PC-3 (cell line): ENCODE data around the gene SMYD3. TPM values are rescaled to one million over a fixed set of nuclear protein-coding genes. Genes with fewer than 3 reads are reported as not detected.

ENCODE experiments used
- ATAC-seq: fragments of 200-7000 bp; cut with Tn5 transposase; 2 replicates; pipeline ENCODE4 v1.9.1; 2020; ENCODE audit warnings: mild to moderate bottlenecking, moderate library complexity
- BruUV-seq: library from RNA; stranded (reverse); fragments of 400-500 nt; replicated peaks from 2 replicates; lab custom pipeline; 2021; lab: Mats Ljungman, UMichigan
- CTCF ChIA-PET: fragments of 300-600 bp; sonication (Branson Sonifier 250); formaldehyde crosslinking; loops from one replicate; lab custom pipeline; 2022; ENCODE audit warnings: antibody characterized with exemption; lab: Charles Lee
- POLR2A ChIA-PET: fragments of 300-600 bp; sonication (Branson Sonifier 250); formaldehyde crosslinking; loops from one replicate; lab custom pipeline; 2022; ENCODE audit warnings: antibody characterized with exemption; ENCODE audit not compliant: unreplicated experiment; lab: Charles Lee
- DNase-seq: peaks from one replicate; pipeline ENCODE4 v3.0.0-alpha.2; 2015
- H2AFZ ChIP-seq: fragments of 300-600 bp; sonication (generic); 2 replicates; pipeline ENCODE4 v1.6.0; 2016; ENCODE audit warnings: antibody characterized with exemption, low read length
- H3F3A ChIP-seq: fragments of 300-600 bp; sonication (generic); one replicate; pipeline ENCODE4 v1.6.0; 2017; ENCODE audit warnings: antibody characterized with exemption, low read length, control low read depth, mild to moderate bottlenecking; ENCODE audit not compliant: unreplicated experiment
- H3K27ac ChIP-seq: fragments of 300-600 bp; sonication (generic); 2 replicates; pipeline ENCODE4 v1.5.1; 2016; ENCODE audit warnings: mild to moderate bottlenecking, low read length
- H3K27me3 ChIP-seq: fragments of 300-600 bp; sonication (generic); 2 replicates; pipeline ENCODE4 v1.6.1; 2016; ENCODE audit warnings: low read length, mixed read lengths
- H3K36me3 ChIP-seq: fragments of 300-600 bp; sonication (generic); 2 replicates; pipeline ENCODE4 v1.6.1; 2016; ENCODE audit warnings: low read depth, mixed run types, low read length, mixed read lengths
- H3K4me1 ChIP-seq: fragments of 300-600 bp; sonication (generic); 2 replicates; pipeline ENCODE4 v1.5.1; 2016; ENCODE audit warnings: low read length; ENCODE audit not compliant: insufficient read depth
- H3K4me2 ChIP-seq: fragments of 300-600 bp; sonication (generic); 2 replicates; pipeline ENCODE4 v1.6.0; 2016; ENCODE audit warnings: low read length
- H3K4me3 ChIP-seq: fragments of 300-600 bp; sonication (generic); 2 replicates; pipeline ENCODE4 v1.5.1; 2016; ENCODE audit warnings: mild to moderate bottlenecking, low read length, mixed read lengths
- H3K79me2 ChIP-seq: fragments of 300-600 bp; sonication (generic); 2 replicates; pipeline ENCODE4 v1.6.1; 2017; ENCODE audit warnings: low read length, mixed read lengths
- H3K9ac ChIP-seq: fragments of 300-600 bp; sonication (generic); 2 replicates; pipeline ENCODE4 v1.6.0; 2016; ENCODE audit warnings: mild to moderate bottlenecking, low read length
- H3K9me2 ChIP-seq: fragments of 300-600 bp; sonication (generic); replicated peaks from 2 replicates; pipeline ENCODE4 v1.6.1; 2016; ENCODE audit warnings: mixed run types, low read length, mixed read lengths
- H3K9me3 ChIP-seq: fragments of 300-600 bp; sonication (generic); 2 replicates; pipeline ENCODE4 v1.6.1; 2016; ENCODE audit warnings: low read length, mixed read lengths
- H4K20me1 ChIP-seq: fragments of 300-600 bp; sonication (generic); 2 replicates; pipeline ENCODE4 v1.6.1; 2016; ENCODE audit warnings: low read length, mixed read lengths
- EZH2 ChIP-seq: fragments of 300-600 bp; sonication (generic); IDR thresholded peaks from one replicate; pipeline ENCODE4 v1.6.1; 2017; ENCODE audit warnings: antibody characterized with exemption, mild to moderate bottlenecking, low read length; ENCODE audit not compliant: unreplicated experiment
- EZH2phosphoT487 ChIP-seq: fragments of 300-600 bp; sonication (generic); IDR thresholded peaks from 2 replicates; pipeline ENCODE4 v1.6.1; 2018; ENCODE audit warnings: mild to moderate bottlenecking, antibody characterized with exemption, low read length, borderline replicate concordance
- intact Hi-C: fragments of 100-400 bp; cut with micrococcal nuclease; formaldehyde crosslinking; loops from 2 replicates; pipeline ENCODE4 v1.9.0; 2023
- total RNA-seq: library from RNA; depleted of rRNA; stranded (reverse); fragments of >200 nt; gene quantifications from 2 replicates; pipeline ENCODE4 v1.2.3, GENCODE V29; 2014
- TF ChIP-seq, protein P1 (sequence below): fragments of 300-600 bp; sonication (generic); conservative IDR thresholded peaks from 2 replicates; pipeline ENCODE4 v1.5.1; 2017; ENCODE audit warnings: antibody characterized with exemption, low read depth, mild to moderate bottlenecking, low read length

SMYD3 gene
- total RNA-seq, 1 experiment from 2014 or later, result 33.0 TPM

DNA sequence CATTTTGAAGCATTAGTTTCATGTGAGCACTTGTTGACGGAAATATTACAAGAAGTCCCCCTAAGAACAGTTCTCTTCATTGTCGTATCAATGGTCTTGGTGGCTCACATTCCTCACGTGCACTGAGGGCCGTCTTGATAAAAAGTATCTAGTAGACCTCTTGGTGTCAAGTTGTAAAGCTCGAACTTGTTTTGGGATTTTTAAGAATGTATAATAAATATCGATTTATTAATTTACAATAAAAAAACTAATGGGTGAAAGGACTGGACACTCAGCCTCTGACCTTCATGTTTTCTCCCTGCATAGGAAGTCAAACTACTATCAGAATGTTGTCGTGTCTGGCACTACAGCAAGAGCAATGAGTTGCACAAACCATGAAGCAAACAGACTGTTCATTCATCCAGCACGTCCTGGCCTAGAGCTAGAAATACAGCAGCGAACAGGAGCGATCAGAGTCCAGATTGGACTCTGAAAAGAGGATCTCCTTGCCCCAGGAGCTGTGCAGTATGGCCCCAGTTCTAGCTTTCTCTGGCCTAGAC, 319.2 kb downstream of the SMYD3 start:
- Histone ChIP-seq H3F3A (no peaks in the 10 kb centered on the region), H3K27me3 (no peaks in the 10 kb centered on the region), H3K4me2 (no peak overlapping the region), H3K4me1 (no peaks in the 10 kb centered on the region), H3K9ac (no peak overlapping the region), H3K9me2 (no peaks in the 10 kb centered on the region), H3K4me3 (no peak overlapping the region), H3K9me3 (no peaks in the 10 kb centered on the region), H3K36me3 (no peaks in the 10 kb centered on the region), H4K20me1 (no peaks in the 10 kb centered on the region), H2AFZ (no peak overlapping the region), H3K27ac (no peak overlapping the region), H3K79me2 (no peaks in the 10 kb centered on the region)
- ATAC-seq, result no peak
- TF ChIP-seq EZH2phosphoT487, result no peak
- no peak for TF ChIP-seq EZH2
- TF ChIP-seq, protein P1, sequence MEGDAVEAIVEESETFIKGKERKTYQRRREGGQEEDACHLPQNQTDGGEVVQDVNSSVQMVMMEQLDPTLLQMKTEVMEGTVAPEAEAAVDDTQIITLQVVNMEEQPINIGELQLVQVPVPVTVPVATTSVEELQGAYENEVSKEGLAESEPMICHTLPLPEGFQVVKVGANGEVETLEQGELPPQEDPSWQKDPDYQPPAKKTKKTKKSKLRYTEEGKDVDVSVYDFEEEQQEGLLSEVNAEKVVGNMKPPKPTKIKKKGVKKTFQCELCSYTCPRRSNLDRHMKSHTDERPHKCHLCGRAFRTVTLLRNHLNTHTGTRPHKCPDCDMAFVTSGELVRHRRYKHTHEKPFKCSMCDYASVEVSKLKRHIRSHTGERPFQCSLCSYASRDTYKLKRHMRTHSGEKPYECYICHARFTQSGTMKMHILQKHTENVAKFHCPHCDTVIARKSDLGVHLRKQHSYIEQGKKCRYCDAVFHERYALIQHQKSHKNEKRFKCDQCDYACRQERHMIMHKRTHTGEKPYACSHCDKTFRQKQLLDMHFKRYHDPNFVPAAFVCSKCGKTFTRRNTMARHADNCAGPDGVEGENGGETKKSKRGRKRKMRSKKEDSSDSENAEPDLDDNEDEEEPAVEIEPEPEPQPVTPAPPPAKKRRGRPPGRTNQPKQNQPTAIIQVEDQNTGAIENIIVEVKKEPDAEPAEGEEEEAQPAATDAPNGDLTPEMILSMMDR, result no peak
- no TSS peak for BruUV-seq
- ChIA-PET CTCF (no interaction called here), POLR2A (no interaction called here)
- intact Hi-C loops, result no loop called here
- DNase-seq, result no peak

DNA sequence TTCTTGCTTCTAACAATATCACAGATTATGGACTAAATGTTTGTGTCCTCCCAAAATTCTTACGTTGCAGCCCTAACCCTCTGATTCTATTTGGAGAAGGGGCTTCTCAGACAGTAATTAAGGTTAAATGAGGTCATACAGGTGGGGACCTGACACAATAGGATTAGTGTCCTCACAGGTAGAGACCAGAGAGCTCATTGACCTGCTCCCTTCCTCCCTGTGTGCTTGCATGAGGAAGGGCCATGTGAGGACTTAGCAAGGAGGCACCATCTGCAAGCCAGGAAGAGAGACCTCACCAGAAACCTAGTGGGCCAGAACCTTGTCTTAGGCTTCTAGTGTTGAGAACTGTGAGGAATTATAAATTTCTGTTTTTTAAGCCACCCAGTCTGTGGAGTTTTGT, 322.6 kb downstream of the SMYD3 start:
- Histone ChIP-seq H3K9ac (no peak overlapping the region), H3K79me2 (no peaks in the 10 kb centered on the region), H4K20me1 (no peaks in the 10 kb centered on the region), H3K4me1 (no peaks in the 10 kb centered on the region), H3K4me2 (no peak overlapping the region), H3K9me3 (no peaks in the 10 kb centered on the region), H2AFZ (no peak overlapping the region), H3K36me3 (no peaks in the 10 kb centered on the region), H3K27me3 (no peaks in the 10 kb centered on the region), H3K4me3 (no peak overlapping the region), H3F3A (no peaks in the 10 kb centered on the region), H3K27ac (no peak overlapping the region), H3K9me2 (no peaks in the 10 kb centered on the region)
- TF ChIP-seq, protein P1, result no peak
- no peak for TF ChIP-seq EZH2phosphoT487
- no peak for TF ChIP-seq EZH2
- intact Hi-C loops, result no loop called here
- CTCF ChIA-PET, result no interaction called here
- no peak for DNase-seq
- no TSS peak for BruUV-seq
- no peak for ATAC-seq
- POLR2A ChIA-PET, result no interaction called here

DNA sequence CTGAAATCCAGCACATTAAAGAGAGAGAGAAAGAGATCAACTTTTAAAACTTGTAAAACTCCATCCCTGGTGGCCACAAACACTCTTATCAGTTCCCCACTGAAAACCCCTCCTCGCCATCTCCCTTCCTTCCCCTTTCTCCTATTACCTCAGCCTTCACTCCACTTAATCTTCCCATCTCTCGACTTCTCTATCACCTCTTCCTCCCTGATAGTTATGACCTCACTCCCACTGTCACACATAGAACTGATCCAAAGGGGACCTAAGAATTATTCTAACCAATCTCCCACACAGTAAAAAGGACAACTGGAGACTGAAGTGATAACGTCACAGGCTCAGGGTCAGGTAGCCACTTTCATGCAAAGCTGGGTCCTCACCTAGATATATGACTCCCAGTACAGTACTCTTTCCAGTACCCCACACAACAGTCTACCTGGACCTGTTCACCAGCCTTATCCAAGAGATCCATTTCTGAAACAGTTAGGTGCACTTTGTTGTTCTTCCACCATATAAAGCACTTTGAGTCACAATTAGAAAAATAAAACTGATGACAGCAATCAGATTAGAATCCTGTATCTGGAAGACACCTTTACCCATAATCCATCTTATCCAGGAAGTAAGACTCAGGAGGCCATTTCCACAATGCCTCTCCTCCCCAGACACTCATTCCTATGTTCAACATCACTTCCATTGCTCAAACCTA, 324.8 kb downstream of the SMYD3 start:
- Histone ChIP-seq H3K36me3 (no peaks in the 10 kb centered on the region), H3K9me2 (no peaks in the 10 kb centered on the region), H2AFZ (no peak overlapping the region), H3K4me1 (no peaks in the 10 kb centered on the region), H4K20me1 (no peaks in the 10 kb centered on the region), H3K27ac (no peak overlapping the region), H3K9me3 (no peaks in the 10 kb centered on the region), H3K4me3 (no peak overlapping the region), H3K4me2 (no peak overlapping the region), H3K27me3 (no peaks in the 10 kb centered on the region), H3F3A (no peaks in the 10 kb centered on the region), H3K79me2 (no peaks in the 10 kb centered on the region), H3K9ac (no peak overlapping the region)
- TF ChIP-seq, protein P1, result no peak
- no peak for TF ChIP-seq EZH2
- CTCF ChIA-PET, result no interaction called here
- BruUV-seq, result no TSS peak
- DNase-seq, result no peak
- POLR2A ChIA-PET, result no interaction called here
- ATAC-seq, result no peak
- intact Hi-C loops, result no loop called here
